NCI-H146 treated with DMSO at 0.1 percent for 48 hours (cell line): Measurements from ENCODE around the gene TBC1D5.

Experiments
- DNase-seq: peaks from one replicate; lab custom pipeline; 2025; ENCODE audit not compliant: unreplicated experiment; lab: John Stamatoyannopoulos, UW

TBC1D5 gene

GRCh38 chr3:17243621-17244020 lies 498.8 kb downstream of the TBC1D5 start:
- DNase-seq: no peak

GRCh38 chr3:17239417-17239816 lies 503.0 kb downstream of the TBC1D5 start:
- no peak for DNase-seq

- DNase-seq: no peak
Observed at GRCh38 chr3:17238023-17238422, 504.4 kb downstream of the TBC1D5 start.

GRCh38 chr3:17235310-17235709 lies 507.1 kb downstream of the TBC1D5 start:
- DNase-seq: no peak

- DNase-seq: no peak
Observed at GRCh38 chr3:17234382-17234781, 508.0 kb downstream of the TBC1D5 start.

GRCh38 chr3:17233398-17233800 lies 509.0 kb downstream of the TBC1D5 start:
- DNase-seq: no peak

- no peak for DNase-seq
Observed at GRCh38 chr3:17232442-17232841, 510.0 kb downstream of the TBC1D5 start.

GRCh38 chr3:17231537-17232261 lies 510.7 kb downstream of the TBC1D5 start:
- DNase-seq: no peak

- DNase-seq: no peak
Observed at GRCh38 chr3:17227472-17227871, 515.0 kb downstream of the TBC1D5 start.

GRCh38 chr3:17221529-17221928 lies 520.9 kb downstream of the TBC1D5 start:
- no peak for DNase-seq

GRCh38 chr3:17219593-17219992 lies 522.8 kb downstream of the TBC1D5 start:
- no peak for DNase-seq

- no peak for DNase-seq
Observed at GRCh38 chr3:17218587-17218986, 523.8 kb downstream of the TBC1D5 start.

GRCh38 chr3:17217588-17217987 lies 524.8 kb downstream of the TBC1D5 start:
- no peak for DNase-seq

GRCh38 chr3:17213102-17213501 lies 529.3 kb downstream of the TBC1D5 start:
- no peak for DNase-seq

- no peak for DNase-seq
Observed at GRCh38 chr3:17207979-17208378, 534.5 kb downstream of the TBC1D5 start.

GRCh38 chr3:17207019-17207418 lies 535.4 kb downstream of the TBC1D5 start:
- DNase-seq: no peak

GRCh38 chr3:17204049-17204650 lies 538.3 kb downstream of the TBC1D5 start:
- no peak for DNase-seq

GRCh38 chr3:17201538-17201937 lies 540.9 kb downstream of the TBC1D5 start:
- no peak for DNase-seq

- no peak for DNase-seq
Observed at GRCh38 chr3:17195856-17196604, 546.4 kb downstream of the TBC1D5 start.

- no peak for DNase-seq
Observed at GRCh38 chr3:17195192-17195611, 547.2 kb downstream of the TBC1D5 start.

- no peak for DNase-seq
Observed at GRCh38 chr3:17194116-17194515, 548.3 kb downstream of the TBC1D5 start.

GRCh38 chr3:17192995-17193394 lies 549.4 kb downstream of the TBC1D5 start:
- DNase-seq: no peak
